HG02642 (cell line): Measurements from ENCODE around the gene BFSP2.
A peak's percentile ranks its signal among the peaks of the same experiment; 100 is the strongest.

Experiments
- ATAC-seq: cut with Tn5 transposase; IDR thresholded peaks from one replicate; pipeline ENCODE4 v1.9.1; 2021; ENCODE audit warnings: mild to moderate bottlenecking; ENCODE audit not compliant: unreplicated experiment, poor library complexity

BFSP2 gene

GRCh38 chr3:133412183-133413132 lies 12.6 kb downstream of the BFSP2 start:
- ATAC-seq = no peak

DNA sequence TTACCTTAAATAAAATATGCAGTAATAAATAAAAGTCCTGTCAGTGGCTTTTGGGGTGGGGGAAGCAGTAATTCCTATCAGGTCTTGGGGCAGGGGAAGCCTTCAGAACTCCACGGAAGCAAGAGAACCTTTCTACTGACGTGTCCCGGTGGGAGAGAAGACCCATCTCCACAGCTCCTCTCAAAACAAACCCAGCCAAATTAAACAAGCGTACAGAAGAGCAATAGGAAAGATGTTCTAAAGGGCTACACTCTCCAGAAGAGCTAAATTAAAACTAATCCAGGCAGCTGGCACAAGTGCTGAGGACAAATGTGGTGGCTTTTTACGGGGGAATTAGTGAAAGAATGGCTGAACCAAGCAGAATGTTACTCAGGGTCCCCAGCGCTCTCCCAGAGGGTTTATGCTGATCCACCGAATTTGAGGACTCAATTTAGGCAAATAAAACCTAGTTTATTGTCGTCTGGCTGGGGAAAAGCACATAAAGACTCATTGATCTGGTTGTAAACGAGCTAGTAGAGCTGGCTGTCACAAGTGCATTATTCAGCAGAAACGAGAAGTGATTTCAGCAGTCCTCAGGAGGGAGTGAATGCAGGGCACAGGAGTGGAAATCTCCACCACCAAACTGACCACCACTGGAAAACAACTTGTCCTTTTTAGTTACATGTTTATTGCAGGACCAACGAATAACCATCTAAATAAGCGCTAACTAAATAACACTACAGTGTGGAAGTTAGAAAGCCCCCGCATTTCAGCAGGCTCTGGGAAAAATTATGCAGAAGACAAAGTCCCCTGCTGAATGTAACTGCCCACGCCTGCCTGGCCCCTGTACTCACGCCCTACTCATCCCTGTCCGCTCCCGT lies 13.5 kb downstream of the BFSP2 start:
- ATAC-seq = no peak

GRCh38 chr3:133414021-133414392 lies 14.2 kb downstream of the BFSP2 start:
- ATAC-seq = no peak

- no peak for ATAC-seq
Measured at GRCh38 chr3:133418361-133418760, 18.5 kb downstream of the BFSP2 start.

DNA sequence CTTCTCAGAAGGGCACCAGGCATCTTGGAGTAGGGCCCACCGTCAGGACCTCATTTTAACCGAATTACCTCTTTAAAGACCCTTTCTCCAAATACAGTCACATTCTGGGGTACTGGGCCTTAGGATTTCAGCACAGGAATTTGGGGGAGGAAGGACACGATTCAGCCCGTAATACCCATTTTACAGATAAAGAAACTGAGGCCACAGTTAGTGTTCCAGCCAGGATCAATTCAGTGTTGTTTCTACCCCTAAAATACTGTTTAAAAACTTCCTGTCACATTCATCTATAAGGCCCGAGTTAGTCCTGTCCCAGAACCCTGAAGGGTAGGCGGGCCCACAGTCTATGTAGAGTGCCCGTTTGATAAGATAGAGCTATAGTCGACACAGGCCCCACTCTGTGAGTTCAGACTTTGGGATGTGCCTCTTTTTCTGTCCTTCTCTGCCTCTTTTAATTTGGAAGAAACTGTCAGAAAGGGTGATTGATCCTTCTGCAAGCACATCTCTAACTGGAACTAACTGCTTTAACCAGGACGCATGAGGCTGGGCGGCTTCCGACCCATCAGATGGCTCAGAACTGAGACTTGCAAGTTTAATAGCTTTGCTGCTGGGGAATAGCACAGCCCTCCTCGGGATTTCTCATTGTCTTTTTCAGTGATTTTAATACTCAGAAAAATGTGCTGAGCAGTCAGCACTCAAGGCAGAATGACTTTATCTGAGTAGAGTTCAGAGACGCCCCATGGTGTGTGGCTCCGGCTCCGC lies 19.5 kb downstream of the BFSP2 start:
- ATAC-seq = no peak

- ATAC-seq = no peak
Measured at GRCh38 chr3:133424937-133425869, 25.3 kb downstream of the BFSP2 start.

DNA sequence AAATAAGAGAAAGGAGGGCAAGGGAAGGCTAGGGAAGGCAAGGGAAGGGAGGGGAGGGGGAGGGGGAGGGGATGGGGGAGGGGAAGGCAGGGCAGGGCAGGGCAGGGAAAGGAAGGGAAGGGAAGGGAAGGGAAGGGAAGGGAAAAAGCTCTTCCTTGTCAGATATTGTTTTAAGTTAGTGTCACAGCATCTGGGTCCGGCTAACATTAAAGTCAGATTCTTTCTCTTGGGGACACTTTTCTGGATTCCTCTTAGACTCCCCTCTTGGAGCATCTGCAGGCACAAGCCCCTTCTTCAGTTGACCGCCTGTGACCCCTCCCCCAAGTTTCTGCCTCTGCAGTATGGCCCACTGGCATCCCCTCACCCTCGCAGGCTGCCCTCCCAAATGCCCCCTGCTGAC lies 26.0 kb downstream of the BFSP2 start:
- ATAC-seq = no peak

- ATAC-seq = no peak
Measured at GRCh38 chr3:133426721-133427120, 26.9 kb downstream of the BFSP2 start.

GRCh38 chr3:133428552-133428951 lies 28.7 kb downstream of the BFSP2 start:
- ATAC-seq = no peak

GRCh38 chr3:133429063-133429462 lies 29.2 kb downstream of the BFSP2 start:
- no peak for ATAC-seq

DNA sequence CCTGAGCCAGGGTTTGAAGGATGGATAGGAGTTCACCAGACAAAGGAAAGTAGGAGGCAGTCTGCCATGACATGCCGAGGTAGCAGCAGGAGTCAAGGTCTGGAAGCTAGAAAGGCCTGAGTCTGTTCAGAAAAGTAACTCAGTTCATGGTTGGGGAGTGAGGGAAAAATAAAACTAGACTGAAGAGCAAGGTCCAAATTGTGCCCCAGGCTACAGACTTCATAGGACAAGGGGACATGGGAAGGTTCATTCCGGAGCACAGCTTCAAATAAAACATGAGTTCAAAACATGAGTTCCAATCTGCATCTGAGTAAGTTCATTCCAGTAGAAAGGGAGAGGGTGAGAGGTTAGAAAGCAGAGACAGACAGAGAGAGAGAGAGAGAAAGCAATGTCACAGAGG lies 39.7 kb downstream of the BFSP2 start:
- no peak for ATAC-seq

GRCh38 chr3:133440652-133441051 lies 40.8 kb downstream of the BFSP2 start:
- ATAC-seq = no peak

- peak; percentile 64 for ATAC-seq
Measured at GRCh38 chr3:133441867-133442270, 42.0 kb downstream of the BFSP2 start.

- no peak for ATAC-seq
Measured at GRCh38 chr3:133442518-133442917, 42.7 kb downstream of the BFSP2 start.

DNA sequence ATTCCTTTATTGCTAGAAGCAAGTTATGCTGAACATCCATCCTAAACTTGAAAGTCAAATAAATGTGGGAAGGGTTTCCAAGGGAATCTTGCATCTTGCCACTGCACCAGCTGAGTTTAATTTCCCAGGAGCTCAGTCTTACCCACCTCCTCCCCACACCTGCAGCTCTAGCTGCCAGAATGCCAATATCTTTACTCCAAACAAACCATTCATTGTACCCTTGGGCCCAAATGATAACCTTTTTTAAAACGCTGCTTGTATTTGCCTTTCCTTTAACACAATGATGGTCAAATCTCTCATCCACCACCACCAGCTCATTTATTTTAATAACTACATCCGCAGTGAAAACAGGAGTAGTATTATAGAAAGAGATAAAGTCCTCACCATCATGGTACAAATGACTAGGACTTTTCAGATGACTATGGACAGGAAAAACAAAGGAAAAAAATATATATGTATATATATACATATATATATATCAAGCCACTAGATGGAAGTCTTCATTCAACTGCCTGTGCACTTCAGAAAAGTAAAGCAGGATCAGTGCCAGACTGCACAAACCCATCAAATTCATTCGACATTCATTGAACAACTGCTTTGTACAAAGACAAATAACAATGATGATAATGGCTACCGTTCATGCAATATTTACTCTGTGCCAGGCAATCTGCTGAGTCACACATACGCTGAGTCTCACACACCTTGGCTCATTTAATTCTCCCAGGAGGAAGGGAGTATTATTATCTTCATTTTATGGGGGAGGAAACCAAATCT lies 44.0 kb downstream of the BFSP2 start:
- no peak for ATAC-seq

DNA sequence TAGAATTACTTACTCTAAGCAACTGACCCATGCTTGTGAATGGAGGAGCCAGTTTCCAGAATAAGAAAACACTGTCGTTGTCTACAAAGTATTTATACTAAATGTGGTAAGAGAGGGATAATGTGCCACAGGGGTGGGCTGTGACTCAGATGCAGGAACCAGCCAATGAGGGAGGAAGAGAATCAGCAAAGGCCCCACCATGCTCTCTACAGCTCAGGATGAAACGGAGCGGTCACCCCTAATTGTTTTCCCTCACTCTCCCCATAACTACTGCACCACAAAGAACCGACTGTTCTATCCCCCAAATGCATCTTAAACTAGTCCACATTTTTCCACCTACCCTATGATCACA lies 44.5 kb downstream of the BFSP2 start:
- no peak for ATAC-seq

DNA sequence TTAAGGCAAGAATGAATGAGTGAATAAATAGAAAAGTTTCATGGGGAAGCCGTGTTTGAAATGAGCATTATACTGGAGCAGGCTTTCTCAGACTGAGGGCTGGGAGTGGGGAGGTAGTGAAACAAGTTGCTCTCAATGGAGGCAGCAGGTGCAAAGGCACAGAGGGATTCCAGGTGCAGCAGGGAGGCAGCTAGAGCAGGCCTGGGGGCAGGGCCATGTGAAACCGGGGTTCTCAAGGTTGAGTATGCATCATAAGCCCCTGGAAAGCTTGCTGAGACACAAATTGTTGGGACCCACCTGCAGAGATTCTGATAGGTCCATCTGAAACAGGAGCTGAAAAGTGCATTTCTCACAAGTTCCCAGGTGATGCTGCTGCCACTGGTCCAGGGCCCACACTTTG lies 45.3 kb downstream of the BFSP2 start:
- no peak for ATAC-seq

DNA sequence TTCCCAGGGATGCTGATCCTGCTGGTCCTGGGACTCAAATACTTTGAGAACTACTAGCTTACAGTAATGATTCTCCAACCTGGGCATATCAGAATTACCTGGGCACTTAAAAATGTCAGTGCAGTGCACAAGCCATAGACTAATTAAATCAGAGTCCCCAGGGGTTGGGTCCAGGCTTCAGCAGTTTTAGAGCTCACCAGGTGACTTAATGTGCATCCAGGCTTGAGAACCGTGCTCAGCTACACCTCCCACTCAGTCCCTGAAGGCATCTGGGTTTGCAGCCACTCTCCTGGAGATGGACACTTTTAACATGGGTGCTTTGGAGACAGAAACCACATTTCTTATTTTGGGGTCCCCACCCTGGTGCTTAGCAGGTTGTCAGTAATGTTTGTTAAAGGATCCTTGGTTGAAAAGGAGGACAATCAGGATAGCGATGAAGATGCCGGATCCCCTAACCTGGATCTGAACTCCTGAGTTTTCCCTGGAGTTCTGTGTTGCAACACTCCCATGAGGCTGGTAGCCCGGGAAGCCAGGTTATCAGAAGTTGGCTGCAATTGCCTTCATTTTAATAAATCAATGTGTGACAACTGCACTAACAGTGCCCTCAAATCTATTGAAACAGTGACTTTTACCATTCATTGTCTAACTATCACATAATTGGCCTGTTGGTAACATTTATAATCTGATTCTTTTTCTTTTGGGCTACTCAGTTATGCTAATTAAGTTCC lies 48.1 kb downstream of the BFSP2 start:
- peak; percentile 22 for ATAC-seq
